Measurements from ENCODE around the gene LIME1. TPM values are rescaled to one million over a fixed set of nuclear protein-coding genes. Genes with fewer than 3 reads are reported as not detected.

The LIME1 gene
- total RNA-seq, 1 donor from 2014 or later: 10.2 TPM

GRCh38 chr20:63731410-63731809 lies 5.1 kb upstream of the LIME1 start:
- DNase-seq (no peak), ATAC-seq (ENCODE audit: low read depth) (no peak)
- H3K36me3 Mint-ChIP-seq (ENCODE audit: low read depth): peaks cover 37% of the 10 kb centered on the region
- no peak for TF ChIP-seq CTCF (IDR thresholded peaks at IDR 0.05)
- no peaks in the 10 kb centered on the region for H3K27me3 Mint-ChIP-seq
- no peak overlapping the region for H3K27ac Mint-ChIP-seq
- H3K4me3 Mint-ChIP-seq: no peak overlapping the region
- CTCF ChIA-PET: no interaction called here
- peaks cover 34% of the 10 kb centered on the region for H3K4me1 Mint-ChIP-seq
- H3K9me3 Mint-ChIP-seq: no peaks in the 10 kb centered on the region
- POLR2A ChIA-PET: interaction anchor here (0.7 to 1.5 kb wide), 3 partner anchors 23 to 143 kb away, joined by 3 to 4 read pairs (median 3); partner anchors contain the start of genes ARFRP1, TPD52L2 and ZGPAT
- intact Hi-C loops (cut with micrococcal nuclease): loop anchor here (2.0 to 10.0 kb wide), 2 partner anchors 25 to 77 kb away; partner anchors contain the start of genes ARFRP1, RTEL1 and STMN3

GRCh38 chr20:63732118-63733095 lies 4.1 kb upstream of the LIME1 start:
- no peak for TF ChIP-seq CTCF (IDR thresholded peaks at IDR 0.05)
- Mint-ChIP-seq H3K27me3 (no peaks in the 10 kb centered on the region), H3K27ac (no peak overlapping the region), H3K4me1 (peaks cover 35% of the 10 kb centered on the region), H3K4me3 (no peak overlapping the region), H3K9me3 (no peaks in the 10 kb centered on the region), H3K36me3 (ENCODE audit: low read depth) (peaks cover 33% of the 10 kb centered on the region)
- no peak for DNase-seq
- no peak for ATAC-seq (ENCODE audit: low read depth)
- CTCF ChIA-PET: no interaction called here
- intact Hi-C loops (cut with micrococcal nuclease): loop anchor here (10.0 kb wide), 1 partner anchor 78 kb away; the partner anchor contains the start of genes RTEL1 and STMN3
- POLR2A ChIA-PET: no interaction called here

GRCh38 chr20:63733117-63733516 lies 3.3 kb upstream of the LIME1 start:
- H3K9me3 Mint-ChIP-seq: no peaks in the 10 kb centered on the region
- CTCF ChIA-PET: no interaction called here
- no peak overlapping the region for H3K27ac Mint-ChIP-seq
- intact Hi-C loops (cut with micrococcal nuclease): loop anchor here (10.0 kb wide), 1 partner anchor 78 kb away; the partner anchor contains the start of genes RTEL1 and STMN3
- ATAC-seq (ENCODE audit: low read depth): no peak
- no peak overlapping the region for H3K4me3 Mint-ChIP-seq
- H3K4me1 Mint-ChIP-seq: peaks cover 28% of the 10 kb centered on the region
- no peaks in the 10 kb centered on the region for H3K27me3 Mint-ChIP-seq
- no peak for DNase-seq
- POLR2A ChIA-PET: no interaction called here
- peaks cover 30% of the 10 kb centered on the region for H3K36me3 Mint-ChIP-seq (ENCODE audit: low read depth)
- TF ChIP-seq CTCF (IDR thresholded peaks at IDR 0.05): no peak

- no peaks in the 10 kb centered on the region for H3K27me3 Mint-ChIP-seq
- H3K4me3 Mint-ChIP-seq: no peak overlapping the region
- TF ChIP-seq CTCF (IDR thresholded peaks at IDR 0.05): no peak
- intact Hi-C loops (cut with micrococcal nuclease): loop anchor here (10.0 kb wide), 1 partner anchor 79 kb away; the partner anchor contains the start of genes RTEL1 and STMN3
- peaks cover 28% of the 10 kb centered on the region for H3K4me1 Mint-ChIP-seq
- ATAC-seq (ENCODE audit: low read depth): no peak
- ChIA-PET POLR2A (no interaction called here), CTCF (no interaction called here)
- no peak for DNase-seq
- H3K27ac Mint-ChIP-seq: no peak overlapping the region
- H3K36me3 Mint-ChIP-seq (ENCODE audit: low read depth): peaks cover 29% of the 10 kb centered on the region
- H3K9me3 Mint-ChIP-seq: no peaks in the 10 kb centered on the region
These were observed 2.8 kb upstream of the LIME1 start for GRCh38 chr20:63733579-63734081.
